ENCODE measurements around the gene IRX3.

IRX3 gene

GRCh38 chr16:54290833-54291655 lies 4.5 kb upstream of the IRX3 start:
- Histone ChIP-seq H3K9me3 (ENCODE audit: insufficient read depth, low read depth, low read length) (no peaks in the 10 kb centered on the region), H3K27ac (ENCODE audit: low read depth, low read length) (no peak overlapping the region), H3K27me3 (ENCODE audit: insufficient read depth, low read length) (peaks cover 76% of the 10 kb centered on the region), H3K9ac (ENCODE audit: low read depth, low read length) (no peak overlapping the region), H3K4me1 (ENCODE audit: insufficient read depth, low read length) (peaks cover 12% of the 10 kb centered on the region; the same call in 1 of the 2 replicates), H3K4me3 (ENCODE audit: low read length) (peak overlapping the region; percentile 49), H3K36me3 (ENCODE audit: insufficient read depth, low read length) (no peaks in the 10 kb centered on the region)
- WGBS = under 1% methylated on average over 46 of the region's 46 CpGs

- Histone ChIP-seq H3K4me3 (ENCODE audit: low read length) (peak overlapping the region; percentile 49), H3K9ac (ENCODE audit: low read depth, low read length) (no peak overlapping the region), H3K36me3 (ENCODE audit: insufficient read depth, low read length) (no peaks in the 10 kb centered on the region), H3K27me3 (ENCODE audit: insufficient read depth, low read length) (peaks cover 82% of the 10 kb centered on the region), H3K9me3 (ENCODE audit: insufficient read depth, low read depth, low read length) (no peaks in the 10 kb centered on the region), H3K27ac (ENCODE audit: low read depth, low read length) (no peak overlapping the region), H3K4me1 (ENCODE audit: insufficient read depth, low read length) (peaks cover 12% of the 10 kb centered on the region; the same call in 1 of the 2 replicates)
- under 1% methylated on average over 61 of the region's 62 CpGs for WGBS
Measured at GRCh38 chr16:54289945-54290832, 3.6 kb upstream of the IRX3 start.

- peaks cover 86% of the 10 kb centered on the region for H3K27me3 ChIP-seq (ENCODE audit: insufficient read depth, low read length)
- H3K9ac ChIP-seq (ENCODE audit: low read depth, low read length) = no peak overlapping the region
- WGBS = under 1% methylated on average over 54 of the region's 57 CpGs
Measured at GRCh38 chr16:54289242-54289944, 2.8 kb upstream of the IRX3 start.

GRCh38 chr16:54288835-54289241 lies 2.3 kb upstream of the IRX3 start:
- H3K4me1 ChIP-seq (ENCODE audit: insufficient read depth, low read length) = peaks cover 12% of the 10 kb centered on the region; the same call in 1 of the 2 replicates
- peaks cover 86% of the 10 kb centered on the region for H3K27me3 ChIP-seq (ENCODE audit: insufficient read depth, low read length)
- no peaks in the 10 kb centered on the region for H3K36me3 ChIP-seq (ENCODE audit: insufficient read depth, low read length)
- peak overlapping the region; percentile 49 for H3K4me3 ChIP-seq (ENCODE audit: low read length)
- H3K9ac ChIP-seq (ENCODE audit: low read depth, low read length) = no peak overlapping the region
- H3K27ac ChIP-seq (ENCODE audit: low read depth, low read length) = no peak overlapping the region
- H3K9me3 ChIP-seq (ENCODE audit: insufficient read depth, low read depth, low read length) = no peaks in the 10 kb centered on the region
- WGBS = 2% methylated on average over 25 of the region's 25 CpGs

More at GRCh38 chr16:54289242-54289944, 2.8 kb upstream of the IRX3 start:
- no peaks in the 10 kb centered on the region for H3K9me3 ChIP-seq (ENCODE audit: insufficient read depth, low read depth, low read length)
- no peak overlapping the region for H3K27ac ChIP-seq (ENCODE audit: low read depth, low read length)
- H3K4me3 ChIP-seq (ENCODE audit: low read length) = peak overlapping the region; percentile 49
- H3K36me3 ChIP-seq (ENCODE audit: insufficient read depth, low read length) = no peaks in the 10 kb centered on the region
- H3K4me1 ChIP-seq (ENCODE audit: insufficient read depth, low read length) = peaks cover 12% of the 10 kb centered on the region; the same call in 1 of the 2 replicates

- H3K36me3 ChIP-seq (ENCODE audit: insufficient read depth, low read length) = no peaks in the 10 kb centered on the region
- H3K9me3 ChIP-seq (ENCODE audit: insufficient read depth, low read depth, low read length) = no peaks in the 10 kb centered on the region
- H3K4me1 ChIP-seq (ENCODE audit: insufficient read depth, low read length) = peaks cover 17% of the 10 kb centered on the region; the same call in 1 of the 2 replicates
- no peak overlapping the region for H3K27ac ChIP-seq (ENCODE audit: low read depth, low read length)
- H3K9ac ChIP-seq (ENCODE audit: low read depth, low read length) = no peak overlapping the region
- H3K27me3 ChIP-seq (ENCODE audit: insufficient read depth, low read length) = peaks cover 86% of the 10 kb centered on the region
- H3K4me3 ChIP-seq (ENCODE audit: low read length) = peak overlapping the region; percentile 66
- WGBS = 6% methylated on average over 37 of the region's 38 CpGs
Measured at GRCh38 chr16:54288030-54288834, 1.6 kb upstream of the IRX3 start.

GRCh38 chr16:54287131-54288029 lies 793 bp upstream of the IRX3 start:
- WGBS = 2% methylated on average over 54 of the region's 61 CpGs
- no peaks in the 10 kb centered on the region for H3K9me3 ChIP-seq (ENCODE audit: insufficient read depth, low read depth, low read length)
- H3K4me1 ChIP-seq (ENCODE audit: insufficient read depth, low read length) = peaks cover 20% of the 10 kb centered on the region; the same call in 1 of the 2 replicates
- H3K4me3 ChIP-seq (ENCODE audit: low read length) = peak overlapping the region; percentile 66
- peak overlapping the region; percentile 85 for H3K27ac ChIP-seq (ENCODE audit: low read depth, low read length)
- H3K27me3 ChIP-seq (ENCODE audit: insufficient read depth, low read length) = peaks cover 86% of the 10 kb centered on the region
- peak overlapping the region; percentile 61 for H3K9ac ChIP-seq (ENCODE audit: low read depth, low read length)
- H3K36me3 ChIP-seq (ENCODE audit: insufficient read depth, low read length) = no peaks in the 10 kb centered on the region

GRCh38 chr16:54286090-54286365 lies 559 bp downstream of the IRX3 start:
- Histone ChIP-seq H3K9me3 (ENCODE audit: insufficient read depth, low read depth, low read length) (no peaks in the 10 kb centered on the region), H3K4me3 (ENCODE audit: low read length) (peak overlapping the region; percentile 66), H3K27ac (ENCODE audit: low read depth, low read length) (no peak overlapping the region), H3K27me3 (ENCODE audit: insufficient read depth, low read length) (peaks cover 86% of the 10 kb centered on the region), H3K9ac (ENCODE audit: low read depth, low read length) (no peak overlapping the region), H3K36me3 (ENCODE audit: insufficient read depth, low read length) (no peaks in the 10 kb centered on the region), H3K4me1 (ENCODE audit: insufficient read depth, low read length) (peaks cover 16% of the 10 kb centered on the region; the same call in 1 of the 2 replicates)
- under 1% methylated on average over 43 of the region's 43 CpGs for WGBS

GRCh38 chr16:54285414-54286089 lies 1.0 kb downstream of the IRX3 start:
- H3K27ac ChIP-seq (ENCODE audit: low read depth, low read length) = no peak overlapping the region; the same call in 1 of the 2 replicates
- peak overlapping the region; percentile 28; the same call in 1 of the 2 replicates for H3K9ac ChIP-seq (ENCODE audit: low read depth, low read length)
- H3K9me3 ChIP-seq (ENCODE audit: insufficient read depth, low read depth, low read length) = no peaks in the 10 kb centered on the region
- H3K4me3 ChIP-seq (ENCODE audit: low read length) = peak overlapping the region; percentile 66
- WGBS = under 1% methylated on average over 77 of the region's 77 CpGs
- H3K4me1 ChIP-seq (ENCODE audit: insufficient read depth, low read length) = peaks cover 16% of the 10 kb centered on the region; the same call in 1 of the 2 replicates
- peaks cover 86% of the 10 kb centered on the region for H3K27me3 ChIP-seq (ENCODE audit: insufficient read depth, low read length)
- H3K36me3 ChIP-seq (ENCODE audit: insufficient read depth, low read length) = no peaks in the 10 kb centered on the region

- H3K27me3 ChIP-seq (ENCODE audit: insufficient read depth, low read length) = peaks cover 86% of the 10 kb centered on the region
- H3K27ac ChIP-seq (ENCODE audit: low read depth, low read length) = no peak overlapping the region
Measured at GRCh38 chr16:54284931-54285413, 1.6 kb downstream of the IRX3 start.

More at GRCh38 chr16:54284931-54285413, 1.6 kb downstream of the IRX3 start:
- Histone ChIP-seq H3K9me3 (ENCODE audit: insufficient read depth, low read depth, low read length) (no peaks in the 10 kb centered on the region), H3K9ac (ENCODE audit: low read depth, low read length) (no peak overlapping the region), H3K4me3 (ENCODE audit: low read length) (peak overlapping the region; percentile 66), H3K4me1 (ENCODE audit: insufficient read depth, low read length) (peaks cover 16% of the 10 kb centered on the region; the same call in 1 of the 2 replicates), H3K36me3 (ENCODE audit: insufficient read depth, low read length) (no peaks in the 10 kb centered on the region)
- 2% methylated on average over 42 of the region's 42 CpGs for WGBS
